ENCODE data around the gene FGFR1OP2. TPM values are rescaled to one million over a fixed set of nuclear protein-coding genes. Genes with fewer than 3 reads are reported as not detected.

FGFR1OP2 gene
- total RNA-seq, 1 donor from 2014 or later, result 37.6 TPM

DNA sequence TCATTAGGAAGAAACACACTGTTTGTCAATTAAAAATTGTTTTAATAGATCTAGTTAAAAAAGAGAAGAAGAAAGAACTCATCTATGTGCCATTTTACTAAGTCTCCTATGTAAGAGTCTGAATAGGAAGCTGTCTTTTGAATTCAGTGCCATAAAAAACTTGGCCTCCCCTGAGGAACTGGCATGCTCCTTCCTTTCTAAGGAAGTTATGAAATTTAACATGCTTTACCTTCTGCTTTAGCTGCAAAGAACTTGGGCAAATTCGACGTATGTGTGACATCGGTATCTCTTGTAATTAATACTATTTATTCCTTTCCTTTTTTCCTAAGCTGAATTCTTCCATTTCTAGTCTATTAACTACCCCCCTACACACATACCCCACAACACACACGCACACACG lies 63.4 kb downstream of the FGFR1OP2 start:
- no peak overlapping the region for H3K4me3 Mint-ChIP-seq (ENCODE audit: unreplicated experiment)
- H3K27me3 Mint-ChIP-seq (ENCODE audit: low read depth), result no peaks in the 10 kb centered on the region
- DNase-seq (ENCODE audit: low spot score), result no peak
- H3K27ac Mint-ChIP-seq (ENCODE audit: unreplicated experiment), result no peak overlapping the region
- TF ChIP-seq, protein P1, sequence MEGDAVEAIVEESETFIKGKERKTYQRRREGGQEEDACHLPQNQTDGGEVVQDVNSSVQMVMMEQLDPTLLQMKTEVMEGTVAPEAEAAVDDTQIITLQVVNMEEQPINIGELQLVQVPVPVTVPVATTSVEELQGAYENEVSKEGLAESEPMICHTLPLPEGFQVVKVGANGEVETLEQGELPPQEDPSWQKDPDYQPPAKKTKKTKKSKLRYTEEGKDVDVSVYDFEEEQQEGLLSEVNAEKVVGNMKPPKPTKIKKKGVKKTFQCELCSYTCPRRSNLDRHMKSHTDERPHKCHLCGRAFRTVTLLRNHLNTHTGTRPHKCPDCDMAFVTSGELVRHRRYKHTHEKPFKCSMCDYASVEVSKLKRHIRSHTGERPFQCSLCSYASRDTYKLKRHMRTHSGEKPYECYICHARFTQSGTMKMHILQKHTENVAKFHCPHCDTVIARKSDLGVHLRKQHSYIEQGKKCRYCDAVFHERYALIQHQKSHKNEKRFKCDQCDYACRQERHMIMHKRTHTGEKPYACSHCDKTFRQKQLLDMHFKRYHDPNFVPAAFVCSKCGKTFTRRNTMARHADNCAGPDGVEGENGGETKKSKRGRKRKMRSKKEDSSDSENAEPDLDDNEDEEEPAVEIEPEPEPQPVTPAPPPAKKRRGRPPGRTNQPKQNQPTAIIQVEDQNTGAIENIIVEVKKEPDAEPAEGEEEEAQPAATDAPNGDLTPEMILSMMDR (IDR thresholded peaks at IDR 0.05), result no peak
- peaks cover 8% of the 10 kb centered on the region for H3K36me3 Mint-ChIP-seq (ENCODE audit: low read depth)
- H3K9me3 Mint-ChIP-seq (ENCODE audit: low read depth), result no peaks in the 10 kb centered on the region
- peaks cover 22% of the 10 kb centered on the region for H3K4me1 Mint-ChIP-seq (ENCODE audit: low read depth)

DNA sequence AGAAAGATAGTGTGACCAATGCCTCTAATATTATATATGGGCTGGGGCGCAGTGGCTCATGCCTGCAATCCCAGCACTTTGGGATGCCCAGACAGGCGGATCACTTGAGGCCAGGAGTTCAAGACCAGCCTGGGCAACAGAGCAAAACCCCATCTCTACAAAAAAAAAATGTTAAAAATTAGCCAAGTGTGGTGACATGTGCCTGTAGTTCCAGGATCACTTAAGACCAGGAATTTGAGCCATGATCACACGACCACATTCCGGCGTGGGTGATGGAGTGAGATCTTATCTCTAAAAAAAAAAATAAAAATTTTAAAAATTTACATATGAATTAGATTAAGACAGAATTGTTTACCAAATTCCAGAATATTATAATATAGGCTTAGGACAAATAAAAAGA lies 63.9 kb downstream of the FGFR1OP2 start:
- no peak overlapping the region for H3K4me3 Mint-ChIP-seq (ENCODE audit: unreplicated experiment)
- peaks cover 22% of the 10 kb centered on the region for H3K4me1 Mint-ChIP-seq (ENCODE audit: low read depth)
- no peaks in the 10 kb centered on the region for H3K27me3 Mint-ChIP-seq (ENCODE audit: low read depth)
- TF ChIP-seq, protein P1 (IDR thresholded peaks at IDR 0.05), result no peak
- H3K27ac Mint-ChIP-seq (ENCODE audit: unreplicated experiment), result no peak overlapping the region
- H3K36me3 Mint-ChIP-seq (ENCODE audit: low read depth), result peaks cover 8% of the 10 kb centered on the region
- H3K9me3 Mint-ChIP-seq (ENCODE audit: low read depth), result no peaks in the 10 kb centered on the region
- DNase-seq (ENCODE audit: low spot score), result no peak

DNA sequence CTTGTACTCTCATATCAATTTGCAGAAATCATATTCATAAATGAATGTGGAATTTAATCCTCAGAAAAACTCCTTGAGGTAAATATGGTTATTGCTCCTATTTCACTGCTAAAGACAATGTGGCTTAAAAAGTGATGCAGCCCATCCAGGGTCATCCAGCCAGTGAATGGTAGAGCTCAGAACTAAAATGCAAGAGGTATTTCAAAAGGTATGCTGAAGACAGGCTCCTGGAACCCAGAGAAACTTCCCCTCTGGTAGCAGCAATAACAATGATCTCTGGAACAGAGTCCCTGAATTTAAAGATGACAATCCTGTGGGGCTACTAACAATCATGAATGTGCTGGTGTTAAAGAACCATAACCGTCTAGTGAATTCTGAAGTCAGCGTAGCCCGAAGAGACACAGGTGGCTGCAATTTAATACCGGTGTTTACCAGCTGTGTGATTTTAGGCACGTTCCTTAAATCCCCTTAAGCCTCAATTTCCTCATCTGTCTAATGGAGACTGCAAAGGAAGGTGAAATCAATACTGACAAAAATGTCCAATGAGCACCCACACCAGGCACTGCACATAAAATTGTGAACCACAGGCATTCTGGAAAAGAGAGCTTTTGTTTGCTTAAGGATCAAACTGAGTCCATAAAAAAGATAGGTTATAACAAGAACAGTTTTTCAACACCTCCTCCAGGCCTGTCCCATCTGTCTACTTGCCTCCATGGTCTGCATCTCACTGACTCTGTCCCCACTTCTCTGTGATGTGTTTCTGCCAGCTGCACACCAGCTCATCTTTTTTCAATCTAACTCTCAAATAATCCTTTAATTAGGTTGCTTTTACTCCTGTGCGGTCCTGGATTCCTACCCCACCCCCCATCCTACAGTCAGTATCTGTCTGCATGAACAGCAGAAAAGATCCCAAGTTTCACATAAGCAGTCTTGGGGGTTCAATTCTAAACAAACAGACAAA lies 65.4 kb downstream of the FGFR1OP2 start:
- Mint-ChIP-seq H3K27me3 (ENCODE audit: low read depth) (no peaks in the 10 kb centered on the region), H3K36me3 (ENCODE audit: low read depth) (peaks cover 5% of the 10 kb centered on the region), H3K27ac (ENCODE audit: unreplicated experiment) (no peak overlapping the region), H3K4me3 (ENCODE audit: unreplicated experiment) (no peak overlapping the region), H3K4me1 (ENCODE audit: low read depth) (peaks cover 22% of the 10 kb centered on the region), H3K9me3 (ENCODE audit: low read depth) (no peaks in the 10 kb centered on the region)
- DNase-seq (ENCODE audit: low spot score), result no peak
- TF ChIP-seq, protein P1 (IDR thresholded peaks at IDR 0.05), result no peak

DNA sequence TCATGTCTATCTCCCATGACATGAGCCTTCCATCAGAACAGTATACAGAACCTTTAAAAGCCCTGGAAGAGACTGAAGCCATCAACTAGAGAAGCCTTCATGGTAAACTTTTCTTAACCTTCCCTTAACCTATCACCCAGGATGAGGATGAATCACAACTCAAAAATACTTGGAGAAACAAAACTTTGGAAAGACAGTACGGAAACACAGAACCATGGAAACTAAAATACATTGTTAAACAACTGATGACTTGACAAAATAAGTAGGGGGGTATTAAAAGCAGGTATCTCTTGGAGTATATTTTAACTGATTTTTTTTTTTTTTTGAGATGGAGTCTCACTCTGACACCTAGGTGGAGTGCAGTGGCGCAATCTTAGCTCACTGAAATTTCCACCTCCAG lies 67.2 kb downstream of the FGFR1OP2 start:
- Mint-ChIP-seq H3K9me3 (ENCODE audit: low read depth) (no peaks in the 10 kb centered on the region), H3K36me3 (ENCODE audit: low read depth) (peaks cover 4% of the 10 kb centered on the region), H3K27ac (ENCODE audit: unreplicated experiment) (peak overlapping the region; percentile 53), H3K4me1 (ENCODE audit: low read depth) (peaks cover 32% of the 10 kb centered on the region), H3K27me3 (ENCODE audit: low read depth) (no peaks in the 10 kb centered on the region), H3K4me3 (ENCODE audit: unreplicated experiment) (no peak overlapping the region)
- TF ChIP-seq, protein P1 (IDR thresholded peaks at IDR 0.05), result no peak
- no peak for DNase-seq (ENCODE audit: low spot score)

DNA sequence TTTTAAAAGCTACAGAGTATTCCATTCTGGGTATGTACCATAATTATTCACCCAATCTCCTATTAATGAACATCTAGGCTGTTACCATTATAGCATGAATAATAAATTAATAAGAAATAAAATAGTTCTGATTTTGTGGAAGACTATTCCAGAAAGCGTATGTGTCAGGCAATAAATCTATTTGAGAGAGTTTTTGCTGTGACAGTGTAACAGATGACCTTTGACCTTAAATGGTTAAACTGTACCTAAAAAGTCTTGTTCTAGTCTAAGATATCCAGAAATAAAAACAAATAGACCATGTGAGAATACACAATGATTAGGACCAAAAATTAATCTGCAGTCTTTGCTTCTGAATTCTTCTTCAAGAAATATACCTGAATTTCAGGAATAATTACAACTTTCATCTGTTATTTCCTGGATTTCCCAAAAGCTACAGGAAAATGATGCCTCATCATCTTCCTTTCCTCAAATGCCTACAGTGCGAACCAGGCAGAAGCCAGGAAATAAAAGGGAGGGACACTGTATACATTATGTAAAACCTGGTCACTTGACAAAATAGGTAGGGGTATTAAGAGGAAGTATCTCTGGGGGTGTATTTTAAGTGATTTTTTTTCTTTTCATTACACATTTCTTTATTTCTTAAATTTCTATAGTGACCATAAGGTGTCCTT lies 68.7 kb downstream of the FGFR1OP2 start:
- H3K36me3 Mint-ChIP-seq (ENCODE audit: low read depth), result peaks cover 2% of the 10 kb centered on the region

More for the DNA sequence above, 68.7 kb downstream of the FGFR1OP2 start:
- TF ChIP-seq, protein P1 (IDR thresholded peaks at IDR 0.05), result no peak
- Mint-ChIP-seq H3K27ac (ENCODE audit: unreplicated experiment) (no peak overlapping the region), H3K27me3 (ENCODE audit: low read depth) (no peaks in the 10 kb centered on the region), H3K4me1 (ENCODE audit: low read depth) (peaks cover 44% of the 10 kb centered on the region), H3K4me3 (ENCODE audit: unreplicated experiment) (no peak overlapping the region), H3K9me3 (ENCODE audit: low read depth) (no peaks in the 10 kb centered on the region)
- DNase-seq (ENCODE audit: low spot score), result no peak

Data from chondrocyte (in vitro differentiated cells).